Measurements from ENCODE around the gene OR2F2.

Gene OR2F2
- long read RNA-seq, donor 1: 0 reads
- long read RNA-seq, donor 2: 0 reads
- long read RNA-seq, donor 3: 0 reads
- long read RNA-seq, donor 4: 0 reads
- long read RNA-seq, donor 5: 0 reads
- long read RNA-seq, donor 6: 0 reads
- long read RNA-seq, donor 7: 0 reads
- long read RNA-seq, donor 8: 0 reads

GRCh38 chr7:143934526-143935325 lies at the start of gene OR2F2:
TSS of gene OR2F2 (plus strand) at chr7:143935233. CDS start at chr7:143935233, 0 bp downstream.
- DNase-seq: no peak

GRCh38 chr7:143885951-143886350 lies 49.1 kb upstream of the OR2F2 start:
- DNase-seq: no peak

- no peak for DNase-seq
Observed at GRCh38 chr7:143886826-143887477, 48.1 kb upstream of the OR2F2 start.

- no peak for DNase-seq
Observed at GRCh38 chr7:143889068-143889467, 46.0 kb upstream of the OR2F2 start.

- DNase-seq: no peak
Observed at GRCh38 chr7:143890558-143890957, 44.5 kb upstream of the OR2F2 start.

- DNase-seq: no peak
Observed at GRCh38 chr7:143891457-143891856, 43.6 kb upstream of the OR2F2 start.

- DNase-seq: no peak
Observed at GRCh38 chr7:143892527-143893300, 42.3 kb upstream of the OR2F2 start.

- no peak for DNase-seq
Observed at GRCh38 chr7:143896667-143897066, 38.4 kb upstream of the OR2F2 start.

- DNase-seq: no peak
Observed at GRCh38 chr7:143898810-143899209, 36.2 kb upstream of the OR2F2 start.

GRCh38 chr7:143900230-143900766 lies 34.7 kb upstream of the OR2F2 start:
- no peak for DNase-seq

GRCh38 chr7:143901332-143901667 lies 33.7 kb upstream of the OR2F2 start:
- no peak for DNase-seq

- DNase-seq: peak; percentile 97
Observed at GRCh38 chr7:143901668-143902331, 33.2 kb upstream of the OR2F2 start, which contains the start of gene TCAF1. TSS of gene TCAF1 (minus strand) at chr7:143902176. CDS start at chr7:143876608, 25,568 bp downstream.

- DNase-seq: no peak
Observed at GRCh38 chr7:143902332-143902899, 32.6 kb upstream of the OR2F2 start.

GRCh38 chr7:143905509-143905908 lies 29.5 kb upstream of the OR2F2 start:
- DNase-seq: no peak

GRCh38 chr7:143906151-143906550 lies 28.9 kb upstream of the OR2F2 start:
- DNase-seq: no peak

GRCh38 chr7:143906895-143907294 lies 28.1 kb upstream of the OR2F2 start:
- no peak for DNase-seq

- DNase-seq: no peak
Observed at GRCh38 chr7:143908120-143908519, 26.9 kb upstream of the OR2F2 start.

GRCh38 chr7:143909863-143910262 lies 25.2 kb upstream of the OR2F2 start:
- DNase-seq: no peak

- DNase-seq: no peak
Observed at GRCh38 chr7:143910473-143911248, 24.4 kb upstream of the OR2F2 start.

- no peak for DNase-seq
Observed at GRCh38 chr7:143913945-143914615, 21.0 kb upstream of the OR2F2 start.
